HepG2 (cell line): ENCODE data around the gene CDR2L. TPM values are rescaled to one million over a fixed set of nuclear protein-coding genes. Genes with fewer than 3 reads are reported as not detected.

ENCODE experiments used
- BCL6 ChIP-seq: IDR thresholded peaks from 2 replicates; pipeline ENCODE4 v1.6.1; 2016; ENCODE audit warnings: missing genetic modification reagents, missing compliant biosample characterization
- GATA4 ChIP-seq: sonication (generic); IDR thresholded peaks from 2 replicates; pipeline ENCODE4 v1.6.1; 2016; ENCODE audit warnings: antibody characterized with exemption, low read depth, borderline replicate concordance
- KAT8 ChIP-seq: IDR thresholded peaks from 2 replicates; pipeline ENCODE4 v1.6.1; 2016; ENCODE audit warnings: missing genetic modification reagents, missing compliant biosample characterization
- SIN3B ChIP-seq: fragments of 150-350 bp; IDR thresholded peaks from 2 replicates; pipeline ENCODE4 v1.6.1; 2014; ENCODE audit warnings: low read length
- SRSF9 ChIP-seq: fragments of 200-400 bp; formaldehyde crosslinking; IDR thresholded peaks from 2 replicates; pipeline ENCODE4 v1.6.1; 2018; ENCODE audit warnings: borderline replicate concordance, mild to moderate bottlenecking, low read depth, low read length; ENCODE audit not compliant: insufficient read depth, poor library complexity, severe bottlenecking
- ZBTB21 ChIP-seq: sonication (generic); formaldehyde crosslinking; IDR thresholded peaks from 2 replicates; pipeline ENCODE4 v1.4.0; 2020; ENCODE audit warnings: missing genetic modification reagents
- ZNF180 ChIP-seq: sonication (generic); formaldehyde crosslinking; IDR thresholded peaks from 2 replicates; pipeline ENCODE4 v1.4.0; 2020; ENCODE audit warnings: low read depth, missing genetic modification reagents, borderline replicate concordance
- ZNF3 ChIP-seq: IDR thresholded peaks from 2 replicates; pipeline ENCODE4 v1.7.0; 2017; ENCODE audit warnings: inconsistent platforms
- ZNF337 ChIP-seq: sonication (generic); formaldehyde crosslinking; IDR thresholded peaks from 2 replicates; pipeline ENCODE4 v1.5.1; 2020; ENCODE audit warnings: missing genetic modification reagents, low read depth, mild to moderate bottlenecking, borderline replicate concordance
- ZNF768 ChIP-seq: sonication (generic); formaldehyde crosslinking; IDR thresholded peaks from 2 replicates; pipeline ENCODE4 v1.4.0; 2020; ENCODE audit warnings: missing genetic modification reagents
- polyA plus RNA-seq, 8 experiments: library from polyadenylated mRNA; depleted of rRNA in 3 of 8; stranded (reverse) in 7 of 8; unstranded in 1 of 8; fragments of >200 nt; fragmentation: Illumina TruSeq in 4 of 8; extraction: Trizol in 4 of 8; gene quantifications; 2 replicates each; pipeline versions ENCODE4 v1.2.1 to v1.2.3, GENCODE V29; 2011 to 2016; ENCODE audit warnings: low read depth in 4 of 8, missing spikeins in 1 of 8, mixed read lengths in 1 of 8; ENCODE audit not compliant: insufficient read depth in 1 of 8
- total RNA-seq, 5 experiments: library from RNA; depleted of rRNA; stranded (reverse); fragments of >200 nt; fragmentation: Illumina TruSeq; extraction: Trizol; gene quantifications; 2 replicates each; pipeline ENCODE4 v1.2.3, GENCODE V29; 2016; ENCODE audit warnings: low read depth in 1 of 5
- TF ChIP-seq, protein P1 (sequence below): sonication (generic); formaldehyde crosslinking; IDR thresholded peaks from 2 replicates; pipeline ENCODE4 v1.4.0; 2020; ENCODE audit warnings: missing genetic modification reagents, mild to moderate bottlenecking, borderline replicate concordance
- TF ChIP-seq, protein P2 (sequence below): sonication (generic); formaldehyde crosslinking; IDR thresholded peaks from 2 replicates; pipeline ENCODE4 v1.8.0; 2022; ENCODE audit warnings: mild to moderate bottlenecking, missing genetic modification reagents, moderate library complexity
- TF ChIP-seq, protein P3 (sequence below): sonication (generic); formaldehyde crosslinking; IDR thresholded peaks from 2 replicates; pipeline ENCODE4 v1.4.0; 2020; ENCODE audit warnings: missing genetic modification reagents
- TF ChIP-seq, protein P4 (sequence below): conservative IDR thresholded peaks from 2 replicates; pipeline ENCODE4 v1.6.1; 2018; ENCODE audit warnings: missing genetic modification reagents
- TF ChIP-seq, protein P5 (sequence below): sonication (generic); formaldehyde crosslinking; IDR thresholded peaks from 2 replicates; pipeline ENCODE4 v1.4.0; 2020; ENCODE audit warnings: mild to moderate bottlenecking, missing genetic modification reagents, borderline replicate concordance
- TF ChIP-seq, protein P6 (sequence below): sonication (generic); formaldehyde crosslinking; IDR thresholded peaks from 2 replicates; pipeline ENCODE4 v1.5.0; 2020; ENCODE audit warnings: missing genetic modification reagents
- TF ChIP-seq, protein P7 (sequence below): IDR thresholded peaks from 2 replicates; pipeline ENCODE4 v1.6.1; 2016

The CDR2L gene
- total and polyA plus RNA-seq, 2 of the 13 experiments (the other 11 are each of a cell fraction or from before 2014, with no cell fraction given): 1.9 to 2.1 TPM

DNA sequence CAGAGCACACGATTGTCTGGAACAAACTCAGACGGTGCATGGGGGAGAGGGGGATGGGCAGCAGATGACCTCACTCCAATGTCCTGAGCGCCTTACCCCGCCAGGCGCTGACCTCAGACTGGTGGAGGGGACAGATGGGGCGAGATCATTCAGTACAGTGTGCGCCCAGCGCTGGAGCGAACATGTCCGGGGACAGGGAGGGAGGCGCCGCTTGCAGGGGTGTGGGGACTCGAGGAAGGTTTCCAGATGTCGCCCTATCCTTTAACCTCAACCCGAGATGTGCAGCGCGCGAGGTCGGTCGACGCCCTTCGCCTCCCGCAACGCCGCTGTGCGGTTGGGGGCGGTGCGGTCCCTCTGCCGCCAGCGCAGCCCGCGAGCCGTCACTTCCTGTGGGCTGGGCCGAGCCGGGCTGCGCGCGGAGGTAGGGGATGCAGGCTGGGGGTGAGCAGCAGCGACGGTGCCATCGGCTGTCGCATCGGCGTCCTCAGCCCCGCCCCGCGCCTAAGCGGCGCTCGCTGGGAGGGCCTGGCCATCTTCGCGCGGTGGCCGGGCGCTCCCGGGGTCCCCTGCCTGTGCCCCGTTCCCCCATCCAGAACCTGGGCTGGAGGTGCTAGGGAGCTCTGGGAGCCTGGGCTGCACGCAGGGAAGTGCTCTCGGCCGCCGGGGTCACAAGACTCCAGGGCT, 5.3 kb upstream of the CDR2L start (continued):
- TF ChIP-seq, protein P1, sequence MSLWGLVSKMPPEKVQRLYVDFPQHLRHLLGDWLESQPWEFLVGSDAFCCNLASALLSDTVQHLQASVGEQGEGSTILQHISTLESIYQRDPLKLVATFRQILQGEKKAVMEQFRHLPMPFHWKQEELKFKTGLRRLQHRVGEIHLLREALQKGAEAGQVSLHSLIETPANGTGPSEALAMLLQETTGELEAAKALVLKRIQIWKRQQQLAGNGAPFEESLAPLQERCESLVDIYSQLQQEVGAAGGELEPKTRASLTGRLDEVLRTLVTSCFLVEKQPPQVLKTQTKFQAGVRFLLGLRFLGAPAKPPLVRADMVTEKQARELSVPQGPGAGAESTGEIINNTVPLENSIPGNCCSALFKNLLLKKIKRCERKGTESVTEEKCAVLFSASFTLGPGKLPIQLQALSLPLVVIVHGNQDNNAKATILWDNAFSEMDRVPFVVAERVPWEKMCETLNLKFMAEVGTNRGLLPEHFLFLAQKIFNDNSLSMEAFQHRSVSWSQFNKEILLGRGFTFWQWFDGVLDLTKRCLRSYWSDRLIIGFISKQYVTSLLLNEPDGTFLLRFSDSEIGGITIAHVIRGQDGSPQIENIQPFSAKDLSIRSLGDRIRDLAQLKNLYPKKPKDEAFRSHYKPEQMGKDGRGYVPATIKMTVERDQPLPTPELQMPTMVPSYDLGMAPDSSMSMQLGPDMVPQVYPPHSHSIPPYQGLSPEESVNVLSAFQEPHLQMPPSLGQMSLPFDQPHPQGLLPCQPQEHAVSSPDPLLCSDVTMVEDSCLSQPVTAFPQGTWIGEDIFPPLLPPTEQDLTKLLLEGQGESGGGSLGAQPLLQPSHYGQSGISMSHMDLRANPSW (CRISPR knock-in tag): peak; percentile 87; the same call in 1 of the 2 replicates
- TF ChIP-seq ZNF768 (peak; percentile 74), ZNF3 (CRISPR knock-in tag) (no peak), SRSF9 (no peak), ZBTB21 (CRISPR knock-in tag) (0 out of 2 replicates have a peak, but pooled peaks have one; percentile 53), GATA4 (peak; percentile 66), BCL6 (peak; percentile 52), ZNF337 (CRISPR knock-in tag) (peak; percentile 86; the same call in 1 of the 2 replicates), ZNF180 (no peak), SIN3B (no peak), KAT8 (CRISPR knock-in tag) (peak; percentile 87)
- TF ChIP-seq, protein P2, sequence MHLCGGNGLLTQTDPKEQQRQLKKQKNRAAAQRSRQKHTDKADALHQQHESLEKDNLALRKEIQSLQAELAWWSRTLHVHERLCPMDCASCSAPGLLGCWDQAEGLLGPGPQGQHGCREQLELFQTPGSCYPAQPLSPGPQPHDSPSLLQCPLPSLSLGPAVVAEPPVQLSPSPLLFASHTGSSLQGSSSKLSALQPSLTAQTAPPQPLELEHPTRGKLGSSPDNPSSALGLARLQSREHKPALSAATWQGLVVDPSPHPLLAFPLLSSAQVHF: peak; percentile 73; the same call in 1 of the 2 replicates
- TF ChIP-seq, protein P3, sequence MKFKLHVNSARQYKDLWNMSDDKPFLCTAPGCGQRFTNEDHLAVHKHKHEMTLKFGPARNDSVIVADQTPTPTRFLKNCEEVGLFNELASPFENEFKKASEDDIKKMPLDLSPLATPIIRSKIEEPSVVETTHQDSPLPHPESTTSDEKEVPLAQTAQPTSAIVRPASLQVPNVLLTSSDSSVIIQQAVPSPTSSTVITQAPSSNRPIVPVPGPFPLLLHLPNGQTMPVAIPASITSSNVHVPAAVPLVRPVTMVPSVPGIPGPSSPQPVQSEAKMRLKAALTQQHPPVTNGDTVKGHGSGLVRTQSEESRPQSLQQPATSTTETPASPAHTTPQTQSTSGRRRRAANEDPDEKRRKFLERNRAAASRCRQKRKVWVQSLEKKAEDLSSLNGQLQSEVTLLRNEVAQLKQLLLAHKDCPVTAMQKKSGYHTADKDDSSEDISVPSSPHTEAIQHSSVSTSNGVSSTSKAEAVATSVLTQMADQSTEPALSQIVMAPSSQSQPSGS: peak; percentile 57; the same call in 1 of the 2 replicates
- TF ChIP-seq, protein P4, sequence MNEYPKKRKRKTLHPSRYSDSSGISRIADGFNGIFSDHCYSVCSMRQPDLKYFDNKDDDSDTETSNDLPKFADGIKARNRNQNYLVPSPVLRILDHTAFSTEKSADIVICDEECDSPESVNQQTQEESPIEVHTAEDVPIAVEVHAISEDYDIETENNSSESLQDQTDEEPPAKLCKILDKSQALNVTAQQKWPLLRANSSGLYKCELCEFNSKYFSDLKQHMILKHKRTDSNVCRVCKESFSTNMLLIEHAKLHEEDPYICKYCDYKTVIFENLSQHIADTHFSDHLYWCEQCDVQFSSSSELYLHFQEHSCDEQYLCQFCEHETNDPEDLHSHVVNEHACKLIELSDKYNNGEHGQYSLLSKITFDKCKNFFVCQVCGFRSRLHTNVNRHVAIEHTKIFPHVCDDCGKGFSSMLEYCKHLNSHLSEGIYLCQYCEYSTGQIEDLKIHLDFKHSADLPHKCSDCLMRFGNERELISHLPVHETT: no peak
- TF ChIP-seq, protein P5, sequence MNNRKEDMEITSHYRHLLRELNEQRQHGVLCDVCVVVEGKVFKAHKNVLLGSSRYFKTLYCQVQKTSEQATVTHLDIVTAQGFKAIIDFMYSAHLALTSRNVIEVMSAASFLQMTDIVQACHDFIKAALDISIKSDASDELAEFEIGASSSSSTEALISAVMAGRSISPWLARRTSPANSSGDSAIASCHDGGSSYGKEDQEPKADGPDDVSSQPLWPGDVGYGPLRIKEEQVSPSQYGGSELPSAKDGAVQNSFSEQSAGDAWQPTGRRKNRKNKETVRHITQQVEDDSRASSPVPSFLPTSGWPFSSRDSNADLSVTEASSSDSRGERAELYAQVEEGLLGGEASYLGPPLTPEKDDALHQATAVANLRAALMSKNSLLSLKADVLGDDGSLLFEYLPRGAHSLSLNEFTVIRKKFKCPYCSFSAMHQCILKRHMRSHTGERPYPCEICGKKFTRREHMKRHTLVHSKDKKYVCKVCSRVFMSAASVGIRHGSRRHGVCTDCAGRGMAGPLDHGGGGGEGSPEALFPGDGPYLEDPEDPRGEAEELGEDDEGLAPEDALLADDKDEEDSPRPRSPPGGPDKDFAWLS (CRISPR knock-in tag): 0 out of 2 replicates have a peak, but pooled peaks have one; percentile 75
- TF ChIP-seq, protein P6, sequence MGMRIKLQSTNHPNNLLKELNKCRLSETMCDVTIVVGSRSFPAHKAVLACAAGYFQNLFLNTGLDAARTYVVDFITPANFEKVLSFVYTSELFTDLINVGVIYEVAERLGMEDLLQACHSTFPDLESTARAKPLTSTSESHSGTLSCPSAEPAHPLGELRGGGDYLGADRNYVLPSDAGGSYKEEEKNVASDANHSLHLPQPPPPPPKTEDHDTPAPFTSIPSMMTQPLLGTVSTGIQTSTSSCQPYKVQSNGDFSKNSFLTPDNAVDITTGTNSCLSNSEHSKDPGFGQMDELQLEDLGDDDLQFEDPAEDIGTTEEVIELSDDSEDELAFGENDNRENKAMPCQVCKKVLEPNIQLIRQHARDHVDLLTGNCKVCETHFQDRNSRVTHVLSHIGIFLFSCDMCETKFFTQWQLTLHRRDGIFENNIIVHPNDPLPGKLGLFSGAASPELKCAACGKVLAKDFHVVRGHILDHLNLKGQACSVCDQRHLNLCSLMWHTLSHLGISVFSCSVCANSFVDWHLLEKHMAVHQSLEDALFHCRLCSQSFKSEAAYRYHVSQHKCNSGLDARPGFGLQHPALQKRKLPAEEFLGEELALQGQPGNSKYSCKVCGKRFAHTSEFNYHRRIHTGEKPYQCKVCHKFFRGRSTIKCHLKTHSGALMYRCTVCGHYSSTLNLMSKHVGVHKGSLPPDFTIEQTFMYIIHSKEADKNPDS (CRISPR knock-in tag): 0 out of 2 replicates have a peak, but pooled peaks have one; percentile 58
- TF ChIP-seq, protein P7, sequence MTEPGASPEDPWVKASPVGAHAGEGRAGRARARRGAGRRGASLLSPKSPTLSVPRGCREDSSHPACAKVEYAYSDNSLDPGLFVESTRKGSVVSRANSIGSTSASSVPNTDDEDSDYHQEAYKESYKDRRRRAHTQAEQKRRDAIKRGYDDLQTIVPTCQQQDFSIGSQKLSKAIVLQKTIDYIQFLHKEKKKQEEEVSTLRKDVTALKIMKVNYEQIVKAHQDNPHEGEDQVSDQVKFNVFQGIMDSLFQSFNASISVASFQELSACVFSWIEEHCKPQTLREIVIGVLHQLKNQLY (CRISPR knock-in tag): no peak
